Nucleus accumbens (tissue), 56 donors: ENCODE measurements around the gene EVX1.

Experiments used
- DNase-seq, 56 donors: peaks; one replicate each; lab custom pipeline; 2025; lab: John Stamatoyannopoulos, UW

EVX1 gene

GRCh38 chr7:27242555-27243339 is at the start of gene EVX1:
Gene EVX1, plus strand, starts transcription at chr7:27242802. Its CDS starts 229 bp downstream, at chr7:27243031.
- DNase-seq, result no peak

- no peak for DNase-seq
These were observed 49.1 kb upstream of the EVX1 start for GRCh38 chr7:27193335-27194001.

GRCh38 chr7:27194002-27194352 is 48.6 kb upstream of the EVX1 start:
- no peak for DNase-seq

GRCh38 chr7:27194686-27195379 is 47.8 kb upstream of the EVX1 start:
- DNase-seq, result no peak

- DNase-seq, result peak in 49 of 56 donors; percentile 2 to 89 (median 50)
These were observed 46.3 kb upstream of the EVX1 start for GRCh38 chr7:27196287-27196767.

GRCh38 chr7:27197137-27198042 is 45.2 kb upstream of the EVX1 start:
- DNase-seq, result no peak

GRCh38 chr7:27198138-27198841 is 44.3 kb upstream of the EVX1 start:
- no peak for DNase-seq

GRCh38 chr7:27198871-27199801 is 43.5 kb upstream of the EVX1 start:
- DNase-seq, result no peak

GRCh38 chr7:27199849-27200760 is 42.5 kb upstream of the EVX1 start, which contains the start of gene HOXA13:
Gene HOXA13, minus strand, starts transcription at chr7:27200091. Its CDS starts 14 bp downstream, at chr7:27200077.
- no peak for DNase-seq

- no peak for DNase-seq
These were observed 41.6 kb upstream of the EVX1 start for GRCh38 chr7:27200761-27201579.

- no peak for DNase-seq
These were observed 41.0 kb upstream of the EVX1 start for GRCh38 chr7:27201580-27202017.

GRCh38 chr7:27202018-27202861 is 40.4 kb upstream of the EVX1 start:
- no peak for DNase-seq

- no peak for DNase-seq
These were observed 39.8 kb upstream of the EVX1 start for GRCh38 chr7:27202862-27203134.

- DNase-seq, result no peak
These were observed 39.1 kb upstream of the EVX1 start for GRCh38 chr7:27203365-27203953.

- DNase-seq, result no peak
These were observed 38.5 kb upstream of the EVX1 start for GRCh38 chr7:27203964-27204594.
